Measurements from ENCODE around the gene FAM135A. TPM values are rescaled to one million over a fixed set of nuclear protein-coding genes. Genes with fewer than 3 reads are reported as not detected.

FAM135A gene
- total RNA-seq, 2 donors from 2014 or later = 25.8 to 34.0 TPM

- DNase-seq = peak; percentile 98
- Histone ChIP-seq H3K9ac (ENCODE audit: extremely low read depth, low read length, poor library complexity, severe bottlenecking) (peak within 1 kb of the TSS; percentile 69), H3K27ac (ENCODE audit: low read depth, low read length) (no peak within 1 kb of the TSS), H3K4me1 (ENCODE audit: control insufficient read depth, insufficient read depth, low read length) (peaks cover 4% of the 10 kb centered on the region), H3K4me3 (ENCODE audit: low read length) (peak within 1 kb of the TSS; percentile 91), H3K27me3 (ENCODE audit: control insufficient read depth, insufficient read depth, low read length, poor library complexity, severe bottlenecking) (no peaks in the 10 kb centered on the region), H3K36me3 (ENCODE audit: control insufficient read depth, insufficient read depth, low read length) (peaks cover 12% of the 10 kb centered on the region), H3K9me3 (ENCODE audit: control insufficient read depth, low read length) (peaks cover 19% of the 10 kb centered on the region)
- peaks cover 13% of the 10 kb centered on the region for H3K36me3 Mint-ChIP-seq (ENCODE audit: low read depth)
- 2% methylated on average over 8 to 49 of the region's 49 CpGs for WGBS, 2 experiments (ENCODE audit: insufficient coverage in 1 of 2, insufficient read length in 1 of 2)
- peak within 1 kb of the TSS; percentile 72 for H3K4me3 Mint-ChIP-seq
- peaks cover 14% of the 10 kb centered on the region for H3K4me1 Mint-ChIP-seq
- peak; percentile 19 for TF ChIP-seq CTCF (conservative IDR thresholded peaks at IDR 0.05)
- peaks cover 10% of the 10 kb centered on the region for H3K27me3 Mint-ChIP-seq (ENCODE audit: insufficient read depth)
- H3K27ac Mint-ChIP-seq = peak within 1 kb of the TSS; percentile 82
- peaks cover 9% of the 10 kb centered on the region for H3K9me3 Mint-ChIP-seq
Measured at GRCh38 chr6:70566751-70567382, 153.6 kb downstream of the FAM135A start, which contains the start of gene SDHAF4. SDHAF4 (plus strand) TSS chr6:70566930; CDS start chr6:70566941, 11 bp downstream.

GRCh38 chr6:70574643-70575042, 161.3 kb downstream of the FAM135A start:
- no peak overlapping the region for H3K27ac Mint-ChIP-seq
- no peak for TF ChIP-seq CTCF (conservative IDR thresholded peaks at IDR 0.05)
- no peaks in the 10 kb centered on the region for H3K4me1 Mint-ChIP-seq
- H3K36me3 Mint-ChIP-seq (ENCODE audit: low read depth) = peaks cover 13% of the 10 kb centered on the region
- no peak for DNase-seq
- H3K9ac ChIP-seq (ENCODE audit: extremely low read depth, low read length, poor library complexity, severe bottlenecking) = no peak overlapping the region
- no peaks in the 10 kb centered on the region for H3K4me1 ChIP-seq (ENCODE audit: control insufficient read depth, insufficient read depth, low read length)
- H3K9me3 ChIP-seq (ENCODE audit: control insufficient read depth, low read length) = peaks cover 3% of the 10 kb centered on the region
- no peaks in the 10 kb centered on the region for H3K27me3 Mint-ChIP-seq (ENCODE audit: insufficient read depth)
- no peak overlapping the region for H3K4me3 ChIP-seq (ENCODE audit: low read length)
- H3K27ac ChIP-seq (ENCODE audit: low read depth, low read length) = no peak overlapping the region
- no peaks in the 10 kb centered on the region for H3K27me3 ChIP-seq (ENCODE audit: control insufficient read depth, insufficient read depth, low read length, poor library complexity, severe bottlenecking)
- WGBS, 2 experiments (ENCODE audit: insufficient coverage in 1 of 2, insufficient read length in 1 of 2) = 91 to 100% methylated on average over 1 to 2 of the region's 2 CpGs
- no peak overlapping the region for H3K4me3 Mint-ChIP-seq
- peaks cover 7% of the 10 kb centered on the region for H3K36me3 ChIP-seq (ENCODE audit: control insufficient read depth, insufficient read depth, low read length)
- H3K9me3 Mint-ChIP-seq = peaks cover 4% of the 10 kb centered on the region

- no peak overlapping the region for H3K27ac Mint-ChIP-seq
Measured at GRCh38 chr6:70575899-70576495, 162.7 kb downstream of the FAM135A start.

More at GRCh38 chr6:70575899-70576495, 162.7 kb downstream of the FAM135A start:
- no peak for TF ChIP-seq CTCF (conservative IDR thresholded peaks at IDR 0.05)
- Histone ChIP-seq H3K4me3 (ENCODE audit: low read length) (no peak overlapping the region), H3K27me3 (ENCODE audit: control insufficient read depth, insufficient read depth, low read length, poor library complexity, severe bottlenecking) (no peaks in the 10 kb centered on the region), H3K27ac (ENCODE audit: low read depth, low read length) (no peak overlapping the region), H3K9me3 (ENCODE audit: control insufficient read depth, low read length) (no peaks in the 10 kb centered on the region), H3K36me3 (ENCODE audit: control insufficient read depth, insufficient read depth, low read length) (peaks cover 15% of the 10 kb centered on the region), H3K9ac (ENCODE audit: extremely low read depth, low read length, poor library complexity, severe bottlenecking) (no peak overlapping the region), H3K4me1 (ENCODE audit: control insufficient read depth, insufficient read depth, low read length) (no peaks in the 10 kb centered on the region)
- no peaks in the 10 kb centered on the region for H3K9me3 Mint-ChIP-seq
- DNase-seq = no peak
- H3K4me1 Mint-ChIP-seq = no peaks in the 10 kb centered on the region
- no peaks in the 10 kb centered on the region for H3K27me3 Mint-ChIP-seq (ENCODE audit: insufficient read depth)
- H3K4me3 Mint-ChIP-seq = no peak overlapping the region
- H3K36me3 Mint-ChIP-seq (ENCODE audit: low read depth) = peaks cover 18% of the 10 kb centered on the region
- WGBS, 2 experiments (ENCODE audit: insufficient coverage in 1 of 2, insufficient read length in 1 of 2) = 89 to 92% methylated on average over 6 to 7 of the region's 7 CpGs

Data from endodermal cell (in vitro differentiated cells).